HL-60 (cell line): ENCODE measurements around the gene ZNF81.
"Not testable (repeated sequence)": the region's sequence is repeated elsewhere in the genome, so short reads cannot be mapped to it uniquely, and the experiment has no call there.

Experiments used
- DNase-seq, 2 experiments: peaks; one replicate each; pipeline ENCODE4 v3.0.0-alpha.2; 2010 to 2020; ENCODE audit warnings: low read depth in 1 of 2, low spot score in 1 of 2
- H3K27ac ChIP-seq: fragments of 250-450 bp; sonication (Bioruptor Pico); replicated peaks from 2 replicates; pipeline ENCODE4 v1.5.1; 2020; ENCODE audit warnings: mild to moderate bottlenecking, moderate library complexity
- H3K27me3 ChIP-seq: fragments of 250-450 bp; sonication (Bioruptor Pico); 2 replicates; pipeline ENCODE4 v1.5.1; 2021; ENCODE audit warnings: mild to moderate bottlenecking, moderate library complexity; ENCODE audit not compliant: insufficient read depth, poor library complexity, severe bottlenecking
- H3K4me3 ChIP-seq: replicated peaks from 2 replicates; pipeline ENCODE4 v1.5.1; 2011; ENCODE audit warnings: mild to moderate bottlenecking, control low read depth, low read length; ENCODE audit not compliant: insufficient read depth
- GABPA ChIP-seq: IDR thresholded peaks from 2 replicates; pipeline ENCODE4 v1.6.1; 2012; ENCODE audit warnings: low read depth
- POLR2AphosphoS5 ChIP-seq: IDR thresholded peaks from 2 replicates; pipeline ENCODE4 v1.6.1; 2012; ENCODE audit warnings: low read depth
- REST ChIP-seq: IDR thresholded peaks from 2 replicates; pipeline ENCODE4 v1.6.1; 2012; ENCODE audit warnings: low read depth; ENCODE audit not compliant: insufficient replicate concordance
- SPI1 ChIP-seq: IDR thresholded peaks from 2 replicates; pipeline ENCODE4 v1.6.1; 2012; ENCODE audit warnings: low read depth, mild to moderate bottlenecking, borderline replicate concordance
- TF ChIP-seq, protein P1 (sequence below): IDR thresholded peaks from one replicate; pipeline ENCODE4 v1.5.1; 2011; ENCODE audit warnings: low read length, control low read depth, inconsistent platforms; ENCODE audit not compliant: insufficient read depth

ZNF81 gene

DNA sequence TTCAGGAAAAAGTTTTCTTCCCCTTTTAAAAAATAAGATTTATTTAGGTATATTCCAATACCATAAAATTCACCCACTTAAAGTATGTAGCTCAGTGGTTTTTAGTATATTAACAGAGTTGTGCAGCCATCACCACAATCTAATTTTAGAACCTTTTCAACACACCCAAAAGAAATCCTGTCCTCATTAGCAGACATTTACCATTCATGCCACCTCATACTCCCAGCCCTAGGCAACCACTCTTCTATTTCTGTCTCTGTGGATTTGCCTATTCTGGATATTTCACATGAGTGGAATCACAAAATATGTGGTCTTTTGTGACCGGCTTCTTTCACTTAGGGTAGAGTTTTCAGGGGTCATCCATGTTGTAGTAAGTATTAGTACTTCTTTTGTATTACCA lies 7.4 kb downstream of the ZNF81 start:
- TF ChIP-seq SPI1 (no peak), POLR2AphosphoS5 (no peak), REST (no peak), GABPA (no peak)
- TF ChIP-seq, protein P1, sequence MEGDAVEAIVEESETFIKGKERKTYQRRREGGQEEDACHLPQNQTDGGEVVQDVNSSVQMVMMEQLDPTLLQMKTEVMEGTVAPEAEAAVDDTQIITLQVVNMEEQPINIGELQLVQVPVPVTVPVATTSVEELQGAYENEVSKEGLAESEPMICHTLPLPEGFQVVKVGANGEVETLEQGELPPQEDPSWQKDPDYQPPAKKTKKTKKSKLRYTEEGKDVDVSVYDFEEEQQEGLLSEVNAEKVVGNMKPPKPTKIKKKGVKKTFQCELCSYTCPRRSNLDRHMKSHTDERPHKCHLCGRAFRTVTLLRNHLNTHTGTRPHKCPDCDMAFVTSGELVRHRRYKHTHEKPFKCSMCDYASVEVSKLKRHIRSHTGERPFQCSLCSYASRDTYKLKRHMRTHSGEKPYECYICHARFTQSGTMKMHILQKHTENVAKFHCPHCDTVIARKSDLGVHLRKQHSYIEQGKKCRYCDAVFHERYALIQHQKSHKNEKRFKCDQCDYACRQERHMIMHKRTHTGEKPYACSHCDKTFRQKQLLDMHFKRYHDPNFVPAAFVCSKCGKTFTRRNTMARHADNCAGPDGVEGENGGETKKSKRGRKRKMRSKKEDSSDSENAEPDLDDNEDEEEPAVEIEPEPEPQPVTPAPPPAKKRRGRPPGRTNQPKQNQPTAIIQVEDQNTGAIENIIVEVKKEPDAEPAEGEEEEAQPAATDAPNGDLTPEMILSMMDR: no peak
- no peak overlapping the region for H3K27ac ChIP-seq
- no peaks in the 10 kb centered on the region for H3K27me3 ChIP-seq
- H3K4me3 ChIP-seq: no peak overlapping the region
- no peak for DNase-seq

GRCh38 chrX:47846040-47846439 lies 9.3 kb downstream of the ZNF81 start:
- H3K27ac ChIP-seq: no peak overlapping the region
- TF ChIP-seq REST (no peak), POLR2AphosphoS5 (no peak), SPI1 (no peak), GABPA (no peak)
- no peaks in the 10 kb centered on the region for H3K27me3 ChIP-seq
- no peak for DNase-seq
- no peak overlapping the region for H3K4me3 ChIP-seq

DNA sequence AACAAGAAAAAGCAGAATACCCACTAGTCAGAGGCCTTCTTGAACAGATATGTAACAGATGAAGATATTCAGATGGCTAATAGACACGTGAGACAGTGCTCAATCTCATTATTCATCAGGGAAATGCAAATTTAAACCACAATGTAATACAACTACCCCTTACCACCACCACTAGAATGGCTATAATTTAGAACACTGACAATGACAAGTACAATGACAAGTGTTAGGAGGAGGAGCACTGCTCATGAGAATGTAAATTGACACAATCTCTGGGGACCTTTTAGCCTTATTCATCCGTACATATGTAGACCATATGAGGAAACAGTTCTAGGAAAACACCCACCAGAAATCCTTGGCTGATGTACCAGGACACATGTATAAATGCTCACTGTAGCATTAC lies 13.1 kb downstream of the ZNF81 start:
- no peak for DNase-seq
- TF ChIP-seq, protein P1: no peak
- no peak for TF ChIP-seq GABPA
- no peak for TF ChIP-seq POLR2AphosphoS5
- TF ChIP-seq REST: no peak
- TF ChIP-seq SPI1: no peak
- no peak overlapping the region for H3K27ac ChIP-seq
- H3K27me3 ChIP-seq: no peaks in the 10 kb centered on the region
- H3K4me3 ChIP-seq: no peak overlapping the region

DNA sequence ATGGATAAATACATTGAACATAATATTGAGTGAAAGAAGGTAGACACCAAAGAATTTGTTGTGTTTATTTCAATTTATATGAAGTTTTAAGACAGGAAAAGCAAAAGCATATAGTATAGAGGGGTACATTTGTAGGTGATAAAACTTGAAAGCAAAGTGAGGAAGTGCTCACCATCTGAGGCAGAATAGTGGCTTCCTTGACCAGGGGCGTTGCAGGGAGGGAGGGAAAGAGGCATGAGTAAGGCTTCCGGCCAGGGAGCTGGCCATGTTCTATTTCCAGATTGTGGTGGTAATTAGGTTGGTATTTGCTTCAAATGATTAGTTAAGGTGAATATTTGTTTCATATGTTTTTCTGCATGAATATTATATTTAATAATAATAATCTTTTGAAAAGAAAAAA lies 13.7 kb downstream of the ZNF81 start:
- not testable (repeated sequence) for DNase-seq, H3K27ac ChIP-seq

More for the DNA sequence above, 13.7 kb downstream of the ZNF81 start:
- H3K27me3 ChIP-seq, H3K4me3 ChIP-seq: not testable (repeated sequence)
